H1 (cell line): Measurements from ENCODE around the gene ZNF316. TPM values are rescaled to one million over a fixed set of nuclear protein-coding genes. Genes with fewer than 3 reads are reported as not detected.

ENCODE experiments used
- CTCF ChIA-PET: fragments of 300-600 bp; sonication (Branson Sonifier 250); formaldehyde crosslinking; loops from one replicate; lab custom pipeline; 2021; ENCODE audit not compliant: partially characterized antibody; lab: Charles Lee
- POLR2A ChIA-PET: fragments of 300-600 bp; sonication (Branson Sonifier 250); formaldehyde crosslinking; loops from one replicate; lab custom pipeline; 2021; ENCODE audit warnings: inconsistent platforms; ENCODE audit not compliant: partially characterized antibody; lab: Charles Lee
- DNase-seq, 2 experiments: peaks; one replicate each; pipeline versions ENCODE4 v3.0.0 to v3.0.0-alpha.2; 2010 to 2022; ENCODE audit warnings: low spot score in 2 of 2, low read depth in 1 of 2, mixed read lengths in 1 of 2
- FAIRE-seq: peaks from 2 replicates; lab custom pipeline; 2011; peaks lifted over from hg19 to GRCh38; lab: Jason Lieb, UNC
- H2AFZ ChIP-seq: 2 replicates; pipeline ENCODE4 v1.8.1; 2012; ENCODE audit warnings: low read length, inconsistent platforms
- H2AK5ac ChIP-seq: 2 replicates; pipeline ENCODE4 v1.6.1; 2013; ENCODE audit warnings: low read depth, low read length
- H2BK120ac ChIP-seq: replicated peaks from 2 replicates; pipeline ENCODE3; 2013; ENCODE audit warnings: low read depth, low read length, inconsistent platforms
- H2BK12ac ChIP-seq: 2 replicates; pipeline ENCODE4 v1.6.1; 2013; ENCODE audit warnings: low read depth, low read length
- H2BK15ac ChIP-seq: 2 replicates; pipeline ENCODE4 v1.6.1; 2013; ENCODE audit warnings: low read length
- H2BK20ac ChIP-seq: 2 replicates; pipeline ENCODE4 v1.6.1; 2013; ENCODE audit warnings: low read length
- H2BK5ac ChIP-seq: 2 replicates; pipeline ENCODE4 v1.6.1; 2013; ENCODE audit warnings: low read depth, low read length
- H3K14ac ChIP-seq: 2 replicates; pipeline ENCODE4 v1.6.1; 2013; ENCODE audit warnings: inconsistent platforms; ENCODE audit not compliant: insufficient read length
- H3K18ac ChIP-seq: 2 replicates; pipeline ENCODE4 v1.6.1; 2013; ENCODE audit warnings: low read length; ENCODE audit errors: extremely low read depth
- H3K23ac ChIP-seq: 2 replicates; pipeline ENCODE4 v1.6.1; 2013; ENCODE audit warnings: inconsistent platforms; ENCODE audit not compliant: insufficient read length
- H3K23me2 ChIP-seq: 2 replicates; pipeline ENCODE4 v1.6.1; 2013; ENCODE audit warnings: low read depth, low read length
- H3K27ac ChIP-seq: 2 replicates; pipeline ENCODE4 v1.6.1; 2011; ENCODE audit warnings: low read depth, low read length, inconsistent platforms
- H3K27me3 ChIP-seq, 4 experiments: replicated peaks in 1 of 4; 1 replicate in 1 of 4; 2 replicates in 3 of 4; pipeline versions ENCODE4 v1.6.1 to v1.8.1; 2011 to 2013; ENCODE audit warnings: low read length in 3 of 4, mild to moderate bottlenecking in 3 of 4, inconsistent platforms in 2 of 4, mixed read lengths in 2 of 4, moderate library complexity in 1 of 4; ENCODE audit not compliant: control insufficient read depth in 3 of 4, insufficient read depth in 3 of 4; ENCODE audit errors: extremely low read depth in 1 of 4
- H3K36me3 ChIP-seq, 4 experiments: 2 replicates each; pipeline versions ENCODE4 v1.6.1 to v1.8.1; 2011 to 2013; ENCODE audit warnings: mild to moderate bottlenecking in 4 of 4, low read length in 3 of 4, moderate library complexity in 2 of 4, control low read depth in 1 of 4, inconsistent platforms in 1 of 4; ENCODE audit not compliant: insufficient read depth in 4 of 4, control insufficient read depth in 2 of 4
- H3K4ac ChIP-seq: replicated peaks from 2 replicates; pipeline ENCODE3; 2013; ENCODE audit warnings: low read length, low read depth, mixed read lengths, inconsistent platforms; ENCODE audit not compliant: insufficient read length
- H3K4me1 ChIP-seq, 4 experiments: replicated peaks in 1 of 4; 1 replicate in 1 of 4; 2 replicates in 3 of 4; pipeline versions ENCODE4 v1.6.1 to v1.8.1; 2011 to 2013; ENCODE audit warnings: low read length in 3 of 4, inconsistent platforms in 2 of 4, mixed read lengths in 1 of 4; ENCODE audit not compliant: insufficient read depth in 4 of 4, control insufficient read depth in 3 of 4
- H3K4me2 ChIP-seq, 2 experiments: 2 replicates each; pipeline versions ENCODE4 v1.6.1 to v1.8.1; 2011 to 2013; ENCODE audit warnings: low read depth in 2 of 2, low read length in 2 of 2, control low read depth in 1 of 2, inconsistent platforms in 1 of 2, mild to moderate bottlenecking in 1 of 2; ENCODE audit not compliant: insufficient read depth in 1 of 2
- H3K4me3 ChIP-seq, 4 experiments: fragments of 200-600, 300-600 bp in 1 of 4; sonication (generic), shearing (Covaris generic), sonication (Bioruptor Twin) in 1 of 4; 2 replicates each; pipeline versions ENCODE4 v1.5.1 to v1.8.1; 2011 to 2016; ENCODE audit warnings: low read length in 4 of 4, low read depth in 3 of 4, control low read depth in 2 of 4, inconsistent platforms in 2 of 4, mild to moderate bottlenecking in 2 of 4, mixed read lengths in 1 of 4, moderate library complexity in 1 of 4; ENCODE audit not compliant: insufficient read depth in 2 of 4; ENCODE audit errors: extremely low read depth in 1 of 4
- H3K56ac ChIP-seq: replicated peaks from 2 replicates; pipeline ENCODE3; 2013; ENCODE audit warnings: low read depth, mild to moderate bottlenecking, mixed read lengths, low read length, inconsistent platforms; ENCODE audit not compliant: insufficient read length
- H3K79me1 ChIP-seq: 2 replicates; pipeline ENCODE4 v1.6.1; 2013; ENCODE audit warnings: low read depth, low read length, control low read depth
- H3K79me2 ChIP-seq, 2 experiments: 2 replicates each; pipeline versions ENCODE4 v1.6.1 to v1.8.1; 2012 to 2013; ENCODE audit warnings: low read length in 2 of 2, mild to moderate bottlenecking in 2 of 2, inconsistent platforms in 1 of 2; ENCODE audit not compliant: insufficient read depth in 2 of 2, control insufficient read depth in 1 of 2
- H3K9ac ChIP-seq, 4 experiments: replicated peaks in 1 of 4; 1 replicate in 1 of 4; 2 replicates in 3 of 4; pipeline versions ENCODE4 v1.6.1 to v1.8.1; 2011 to 2013; ENCODE audit warnings: low read depth in 3 of 4, low read length in 3 of 4, control low read depth in 2 of 4, mild to moderate bottlenecking in 2 of 4, moderate library complexity in 2 of 4, inconsistent platforms in 1 of 4; ENCODE audit errors: extremely low read depth in 1 of 4
- H3K9me3 ChIP-seq, 2 experiments: 2 replicates each; pipeline versions ENCODE4 v1.6.1 to v1.8.1; 2012 to 2013; ENCODE audit warnings: mild to moderate bottlenecking in 2 of 2, moderate library complexity in 2 of 2, control low read depth in 1 of 2, inconsistent platforms in 1 of 2, low read depth in 1 of 2, low read length in 1 of 2, mixed read lengths in 1 of 2; ENCODE audit not compliant: insufficient read depth in 2 of 2
- H4K20me1 ChIP-seq, 2 experiments: replicated peaks in 1 of 2; 2 replicates each; pipeline versions ENCODE3 to v1.8.1; 2011 to 2013; ENCODE audit warnings: inconsistent platforms in 2 of 2, low read length in 2 of 2, mild to moderate bottlenecking in 1 of 2; ENCODE audit not compliant: insufficient read depth in 2 of 2, control insufficient read depth in 1 of 2
- H4K5ac ChIP-seq: 2 replicates; pipeline ENCODE4 v1.6.1; 2013; ENCODE audit warnings: low read length, low read depth, mixed read lengths, inconsistent platforms; ENCODE audit not compliant: insufficient read length
- H4K8ac ChIP-seq: 2 replicates; pipeline ENCODE4 v1.8.0; 2013; ENCODE audit warnings: mild to moderate bottlenecking, moderate library complexity, low read length, inconsistent platforms; ENCODE audit not compliant: insufficient read depth; ENCODE audit errors: extremely low read depth
- H4K91ac ChIP-seq: replicated peaks from 2 replicates; pipeline ENCODE3; 2013; ENCODE audit warnings: low read length, mixed read lengths, inconsistent platforms; ENCODE audit not compliant: insufficient read length
- CBX5 ChIP-seq: fragments of 300-800, 300-1000 bp; sonication (generic); IDR thresholded peaks from 2 replicates; pipeline ENCODE4 v1.7.1; 2016; ENCODE audit warnings: antibody characterized with exemption, low read length, low read depth
- CREB1 ChIP-seq: IDR thresholded peaks from 2 replicates; pipeline ENCODE4 v1.6.1; 2012; ENCODE audit warnings: inconsistent platforms
- EGR1 ChIP-seq: IDR thresholded peaks from 2 replicates; pipeline ENCODE4 v1.6.1; 2011; ENCODE audit warnings: low read depth, low read length, borderline replicate concordance
- HDAC6 ChIP-seq: IDR thresholded peaks from one replicate; pipeline ENCODE4 v1.7.1; 2012; ENCODE audit warnings: low read depth, mild to moderate bottlenecking, inconsistent platforms, low read length, moderate library complexity
- SP1 ChIP-seq: IDR thresholded peaks from 2 replicates; pipeline ENCODE4 v1.6.1; 2011; ENCODE audit warnings: low read depth, low read length
- SUZ12 ChIP-seq: fragments of 200-600 bp; sonication (generic); IDR thresholded peaks from 2 replicates; pipeline ENCODE4 v1.6.1; 2012; ENCODE audit warnings: mild to moderate bottlenecking, inconsistent platforms, low read length, moderate library complexity, mixed read lengths
- TCF12 ChIP-seq: IDR thresholded peaks from 2 replicates; pipeline ENCODE4 v1.6.1; 2011; ENCODE audit warnings: low read depth, mild to moderate bottlenecking, low read length
- WGBS, 2 experiments: shearing (Covaris generic) in 1 of 2; methylation state at CpG; one replicate each; pipeline versions ENCODE4 v1.1.6 to v1.1.7; 2013 to 2015; ENCODE audit warnings: low lambda C conversion rate in 2 of 2, mixed read lengths in 2 of 2, inconsistent platforms in 1 of 2, low coverage in 1 of 2, missing lambda C conversion rate in 1 of 2; ENCODE audit not compliant: insufficient replicate concordance in 2 of 2, insufficient coverage in 1 of 2, insufficient read length in 1 of 2; ENCODE audit errors: extremely low coverage in 1 of 2, missing lambda C conversion rate in 1 of 2; 5-methylcytosine and 5-hydroxymethylcytosine counted together
- polyA plus RNA-seq, 7 experiments: library from polyadenylated mRNA; depleted of rRNA in 3 of 7; stranded (reverse) in 5 of 7; unstranded in 2 of 7; fragments of >200 nt in 5 of 7; fragments of 200-250 nt in 2 of 7; gene quantifications; 1 replicate in 5 of 7; 2 replicates in 1 of 7; 4 replicates in 1 of 7; pipeline versions ENCODE4 v1.2.1 to v1.2.3, GENCODE V29; 2011 to 2013; ENCODE audit warnings: missing spikeins in 2 of 7, mixed read lengths in 2 of 7
- total RNA-seq: library from RNA; stranded (reverse); fragmentation: NEBNext Ultra II Directional; extraction: Animal tissue kit (Norgen Biotek cat#: 25700); gene quantifications from 2 replicates; pipeline ENCODE4 v1.2.1, GENCODE V29; 2021

Gene ZNF316
- total and polyA plus RNA-seq, 2 of the 8 experiments (the other 6 are each of a cell fraction or from before 2014, with no cell fraction given) = 3.6 to 13.7 TPM

- Histone ChIP-seq H3K9me3 (no peaks in the 10 kb centered on the region), H3K56ac (no peak overlapping the region), H3K9ac (no peak overlapping the region), H4K20me1 (peaks cover 0 to 7% of the 10 kb centered on the region in 2 experiments), H3K27ac (no peak overlapping the region), H2AK5ac (no peak overlapping the region), H4K91ac (no peak overlapping the region), H2BK12ac (no peak overlapping the region), H2AFZ (no peak overlapping the region), H3K4me2 (no peak overlapping the region), H4K5ac (no peak overlapping the region), H3K23ac (no peak overlapping the region), H2BK15ac (no peak overlapping the region), H3K4me3 (no peak overlapping the region), H3K79me1 (peaks cover 5% of the 10 kb centered on the region; the same call in 1 of the 2 replicates), H3K36me3 (peaks cover 0 to 10% (median 3%) of the 10 kb centered on the region in 4 experiments; a peak in 4 of 8 replicates), H3K79me2 (no peaks in the 10 kb centered on the region), H3K14ac (no peak overlapping the region), H3K27me3 (no peaks in the 10 kb centered on the region), H3K4me1 (peaks cover 0 to 7% (median under 1%) of the 10 kb centered on the region in 4 experiments; a peak in 3 of 7 replicates), H2BK20ac (no peak overlapping the region), H3K18ac (no peak overlapping the region), H4K8ac (no peak overlapping the region), H2BK5ac (no peak overlapping the region), H2BK120ac (no peak overlapping the region), H3K23me2 (no peaks in the 10 kb centered on the region; the same call in 1 of the 2 replicates), H3K4ac (no peak overlapping the region)
- CTCF ChIA-PET = interaction anchor here (0.6 to 1.4 kb wide), 3 partner anchors 9 to 275 kb away, joined by 3 to 4 read pairs (median 3); no protein-coding TSS in a partner anchor
- 88% methylated on average over 15 of the region's 15 CpGs; no CpG with 5 or more reads in 1 of the 2 experiments for WGBS, 2 experiments
- POLR2A ChIA-PET = interaction anchor here (1.5 kb wide), 1 partner anchor 88 kb away, joined by 4 read pairs; no protein-coding TSS in a partner anchor
- FAIRE-seq = no peak
- no peak for DNase-seq
- TF ChIP-seq CREB1 (no peak), EGR1 (no peak), CBX5 (no peak), SP1 (no peak), TCF12 (no peak), HDAC6 (no peak), SUZ12 (no peak)
These were observed 4.4 kb downstream of the ZNF316 start for GRCh38 chr7:6641305-6642035.
